WTC11 (cell line): ENCODE measurements around the gene SAT1. TPM values are rescaled to one million over a fixed set of nuclear protein-coding genes. Genes with fewer than 3 reads are reported as not detected.

Experiments used
- ATAC-seq: fragments of 200-7000 bp; cut with Tn5 transposase; 2 replicates; pipeline ENCODE4 v1.10.0; 2021; ENCODE audit warnings: mild to moderate bottlenecking, moderate library complexity
- CTCF ChIA-PET: fragments of 300-600 bp; sonication (Branson Sonifier 250); formaldehyde crosslinking; loops from one replicate; lab custom pipeline; 2021; ENCODE audit warnings: antibody characterized with exemption; lab: Charles Lee
- POLR2A ChIA-PET: fragments of 350-600 bp; sonication (Branson Sonifier 250); formaldehyde crosslinking; loops from one replicate; lab custom pipeline; 2021; ENCODE audit warnings: antibody characterized with exemption; lab: Charles Lee
- DNase-seq: peaks from one replicate; pipeline ENCODE4 v3.0.0; 2021; ENCODE audit warnings: low spot score
- H3K27ac Mint-ChIP-seq: 2 replicates; pipeline ENCODE4 v1.8.0; 2021; ENCODE audit warnings: mixed read lengths
- H3K27me3 Mint-ChIP-seq: 2 replicates; pipeline ENCODE4 v1.8.0; 2021; ENCODE audit warnings: low read depth, mild to moderate bottlenecking, moderate library complexity, mixed read lengths
- H3K36me3 Mint-ChIP-seq: 2 replicates; pipeline ENCODE4 v1.8.0; 2021; ENCODE audit warnings: mixed read lengths
- H3K4me1 Mint-ChIP-seq: 2 replicates; pipeline ENCODE4 v1.8.0; 2022; ENCODE audit warnings: mixed read lengths
- H3K4me3 Mint-ChIP-seq: 2 replicates; pipeline ENCODE4 v1.8.0; 2021; ENCODE audit warnings: mild to moderate bottlenecking, moderate library complexity, mixed read lengths
- H3K9me3 Mint-ChIP-seq: 2 replicates; pipeline ENCODE4 v1.8.0; 2021; ENCODE audit warnings: mixed read lengths
- ATF6 ChIP-seq: sonication (generic); formaldehyde crosslinking; IDR thresholded peaks from 2 replicates; pipeline ENCODE4 v1.8.1; 2023; ENCODE audit warnings: mild to moderate bottlenecking, missing genetic modification reagents
- CDX4 ChIP-seq: fragments of 250-450 bp; sonication (Bioruptor Pico); IDR thresholded peaks from 2 replicates; pipeline ENCODE4 v1.9.0; 2021; ENCODE audit warnings: moderate library complexity, mild to moderate bottlenecking, inconsistent platforms, borderline replicate concordance
- ELF4 ChIP-seq: sonication (generic); formaldehyde crosslinking; IDR thresholded peaks from 2 replicates; pipeline ENCODE4 v1.8.1; 2022; ENCODE audit warnings: low read depth, mild to moderate bottlenecking, moderate library complexity, missing genetic modification reagents
- ERG ChIP-seq: fragments of 250-450 bp; sonication (Bioruptor Pico); IDR thresholded peaks from 2 replicates; pipeline ENCODE4 v1.8.0; 2021; ENCODE audit warnings: mild to moderate bottlenecking
- FOXP1 ChIP-seq: sonication (generic); formaldehyde crosslinking; IDR thresholded peaks from 2 replicates; pipeline ENCODE4 v1.8.0; 2022; ENCODE audit warnings: missing genetic modification reagents, mild to moderate bottlenecking, moderate library complexity, borderline replicate concordance
- GRHL2 ChIP-seq: fragments of 250-450 bp; sonication (Bioruptor Pico); IDR thresholded peaks from 2 replicates; pipeline ENCODE4 v1.8.0; 2022; ENCODE audit warnings: mild to moderate bottlenecking, moderate library complexity; ENCODE audit not compliant: insufficient replicate concordance, severe bottlenecking
- MYBL2 ChIP-seq: sonication (generic); formaldehyde crosslinking; IDR thresholded peaks from 2 replicates; pipeline ENCODE4 v1.8.1; 2023; ENCODE audit warnings: mild to moderate bottlenecking, moderate library complexity, missing genetic modification reagents
- NR1H2 ChIP-seq: sonication (generic); formaldehyde crosslinking; IDR thresholded peaks from 2 replicates; pipeline ENCODE4 v1.9.0; 2021; ENCODE audit warnings: mild to moderate bottlenecking, moderate library complexity, missing genetic modification reagents
- NR2C2 ChIP-seq: sonication (generic); formaldehyde crosslinking; IDR thresholded peaks from 2 replicates; pipeline ENCODE4 v1.8.0; 2022; ENCODE audit warnings: mild to moderate bottlenecking, missing genetic modification reagents
- RELA ChIP-seq: sonication (generic); formaldehyde crosslinking; IDR thresholded peaks from 2 replicates; pipeline ENCODE4 v1.8.1; 2022; ENCODE audit warnings: missing genetic modification reagents, mild to moderate bottlenecking, borderline replicate concordance
- TP53 ChIP-seq: sonication (generic); formaldehyde crosslinking; IDR thresholded peaks from 2 replicates; pipeline ENCODE4 v1.8.1; 2023; ENCODE audit warnings: mild to moderate bottlenecking, missing genetic modification reagents
- ZNF219 ChIP-seq: sonication (generic); formaldehyde crosslinking; IDR thresholded peaks from 2 replicates; pipeline ENCODE4 v1.8.0; 2023; ENCODE audit warnings: missing genetic modification reagents, mild to moderate bottlenecking, borderline replicate concordance
- ZNF232 ChIP-seq: sonication (generic); formaldehyde crosslinking; IDR thresholded peaks from 2 replicates; pipeline ENCODE4 v1.8.0; 2022; ENCODE audit warnings: mild to moderate bottlenecking, missing genetic modification reagents
- ZNF425 ChIP-seq: fragments of 250-450 bp; sonication (Bioruptor Pico); conservative IDR thresholded peaks from 2 replicates; pipeline ENCODE4 v1.9.0; 2021; ENCODE audit warnings: mild to moderate bottlenecking
- ZNF512 ChIP-seq: sonication (generic); formaldehyde crosslinking; IDR thresholded peaks from 2 replicates; pipeline ENCODE4 v1.8.1; 2022; ENCODE audit warnings: missing genetic modification reagents, borderline replicate concordance
- total RNA-seq: library from RNA; stranded (reverse); gene quantifications from 3 replicates; pipeline ENCODE4 v1.2.3, GENCODE V29; 2021
- TF ChIP-seq, protein P1 (sequence below): sonication (generic); formaldehyde crosslinking; IDR thresholded peaks from 2 replicates; pipeline ENCODE4 v1.8.1; 2022; ENCODE audit warnings: low read depth, missing genetic modification reagents, borderline replicate concordance
- TF ChIP-seq, protein P2 (sequence below): sonication (generic); formaldehyde crosslinking; conservative IDR thresholded peaks from 2 replicates; pipeline ENCODE4 v1.8.1; 2022; ENCODE audit warnings: mild to moderate bottlenecking, missing genetic modification reagents

Gene SAT1
- total RNA-seq, 1 experiment from 2014 or later = 70.7 TPM

GRCh38 chrX:23752740-23753415, 30.1 kb upstream of the SAT1 start (continued):
- TF ChIP-seq ERG (CRISPR knock-in tag) (no peak), MYBL2 (CRISPR knock-in tag) (no peak)

DNA sequence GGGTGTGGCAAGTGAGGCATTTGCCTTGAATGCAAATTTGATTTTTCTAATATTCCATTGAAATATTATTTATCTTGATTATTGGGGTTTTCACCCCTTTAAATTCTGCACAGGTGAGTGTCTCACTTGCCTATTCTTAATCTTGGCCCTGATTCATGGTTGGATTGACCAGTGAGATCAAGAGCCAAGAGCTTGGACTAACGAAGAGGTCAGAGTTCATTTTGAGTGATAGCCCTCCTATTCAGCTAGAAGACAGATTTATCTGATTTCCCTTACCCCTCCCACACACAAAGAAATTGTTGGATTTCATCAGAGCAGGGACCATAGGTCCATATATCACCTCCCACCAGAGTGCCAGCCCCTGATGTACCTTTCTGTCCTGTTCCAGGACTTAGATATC, 28.3 kb upstream of the SAT1 start:
- no peaks in the 10 kb centered on the region for H3K4me1 Mint-ChIP-seq
- no peaks in the 10 kb centered on the region for H3K27me3 Mint-ChIP-seq
- no peak overlapping the region for H3K4me3 Mint-ChIP-seq
- H3K9me3 Mint-ChIP-seq = no peaks in the 10 kb centered on the region
- no peak for TF ChIP-seq TP53 (CRISPR knock-in tag)
- TF ChIP-seq ZNF425 = no peak
- TF ChIP-seq RELA (CRISPR knock-in tag) = no peak
- TF ChIP-seq ZNF219 (CRISPR knock-in tag) = no peak
- TF ChIP-seq ZNF232 (CRISPR knock-in tag) = no peak
- no peak for TF ChIP-seq NR2C2 (CRISPR knock-in tag)
- TF ChIP-seq, protein P1, sequence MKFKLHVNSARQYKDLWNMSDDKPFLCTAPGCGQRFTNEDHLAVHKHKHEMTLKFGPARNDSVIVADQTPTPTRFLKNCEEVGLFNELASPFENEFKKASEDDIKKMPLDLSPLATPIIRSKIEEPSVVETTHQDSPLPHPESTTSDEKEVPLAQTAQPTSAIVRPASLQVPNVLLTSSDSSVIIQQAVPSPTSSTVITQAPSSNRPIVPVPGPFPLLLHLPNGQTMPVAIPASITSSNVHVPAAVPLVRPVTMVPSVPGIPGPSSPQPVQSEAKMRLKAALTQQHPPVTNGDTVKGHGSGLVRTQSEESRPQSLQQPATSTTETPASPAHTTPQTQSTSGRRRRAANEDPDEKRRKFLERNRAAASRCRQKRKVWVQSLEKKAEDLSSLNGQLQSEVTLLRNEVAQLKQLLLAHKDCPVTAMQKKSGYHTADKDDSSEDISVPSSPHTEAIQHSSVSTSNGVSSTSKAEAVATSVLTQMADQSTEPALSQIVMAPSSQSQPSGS = no peak
- TF ChIP-seq ELF4 (CRISPR knock-in tag) = no peak
- TF ChIP-seq, protein P2, sequence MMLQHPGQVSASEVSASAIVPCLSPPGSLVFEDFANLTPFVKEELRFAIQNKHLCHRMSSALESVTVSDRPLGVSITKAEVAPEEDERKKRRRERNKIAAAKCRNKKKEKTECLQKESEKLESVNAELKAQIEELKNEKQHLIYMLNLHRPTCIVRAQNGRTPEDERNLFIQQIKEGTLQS (CRISPR knock-in tag) = no peak
- no peak for TF ChIP-seq ZNF512
- TF ChIP-seq ATF6 (CRISPR knock-in tag) = no peak
- TF ChIP-seq FOXP1 (CRISPR knock-in tag) = no peak
- no peak for TF ChIP-seq CDX4 (CRISPR knock-in tag)
- no peak for TF ChIP-seq NR1H2 (CRISPR knock-in tag)
- no peak for TF ChIP-seq GRHL2 (CRISPR knock-in tag)
- TF ChIP-seq, all 79 proteins: peak for 0
- POLR2A ChIA-PET = no interaction called here
- no peak for ATAC-seq
- Mint-ChIP-seq H3K27ac (no peak overlapping the region), H3K36me3 (no peaks in the 10 kb centered on the region)
- no peak for DNase-seq
- CTCF ChIA-PET = no interaction called here
